KOPT-K1 (cell line): Measurements from ENCODE around the gene CUEDC1.

Experiments
- H3K27ac ChIP-seq: fragments of 200-600 bp; sonication (generic); 2 replicates; pipeline ENCODE4 v1.5.1; 2016; ENCODE audit warnings: antibody characterized with exemption, mild to moderate bottlenecking, low read depth, low read length; ENCODE audit not compliant: poor library complexity, severe bottlenecking
- H3K36me3 ChIP-seq: fragments of 200-600 bp; sonication (generic); 2 replicates; pipeline ENCODE4 v1.5.1; 2017; ENCODE audit warnings: antibody characterized with exemption, mild to moderate bottlenecking, low read length, moderate library complexity; ENCODE audit not compliant: insufficient read depth
- H3K9me3 ChIP-seq: fragments of 200-600 bp; sonication (generic); 2 replicates; pipeline ENCODE4 v1.5.1; 2017; ENCODE audit warnings: antibody characterized with exemption, low read length, mild to moderate bottlenecking; ENCODE audit not compliant: insufficient read depth, poor library complexity, severe bottlenecking

Gene CUEDC1

DNA sequence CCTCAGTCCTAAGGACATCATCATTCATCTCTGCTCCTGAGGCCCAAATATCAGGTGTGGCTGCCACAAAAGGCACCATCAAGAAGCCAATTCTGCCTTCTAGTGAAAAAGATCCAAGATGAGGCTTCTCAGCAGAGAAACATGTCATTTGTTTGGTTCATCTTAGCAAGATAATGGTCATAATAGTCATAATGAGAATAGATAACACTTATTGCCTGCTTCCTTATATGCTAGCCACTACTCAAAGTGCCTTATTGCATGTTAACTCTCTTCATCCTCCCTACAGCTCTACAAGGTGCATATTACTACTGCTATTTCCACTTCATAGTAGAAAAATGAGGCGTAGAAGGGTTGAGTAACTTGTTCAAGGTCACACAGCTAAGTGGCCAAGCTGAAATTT is 60.4 kb downstream of the CUEDC1 start:
- H3K27ac ChIP-seq = no peak overlapping the region
- no peaks in the 10 kb centered on the region for H3K36me3 ChIP-seq
- no peaks in the 10 kb centered on the region for H3K9me3 ChIP-seq

DNA sequence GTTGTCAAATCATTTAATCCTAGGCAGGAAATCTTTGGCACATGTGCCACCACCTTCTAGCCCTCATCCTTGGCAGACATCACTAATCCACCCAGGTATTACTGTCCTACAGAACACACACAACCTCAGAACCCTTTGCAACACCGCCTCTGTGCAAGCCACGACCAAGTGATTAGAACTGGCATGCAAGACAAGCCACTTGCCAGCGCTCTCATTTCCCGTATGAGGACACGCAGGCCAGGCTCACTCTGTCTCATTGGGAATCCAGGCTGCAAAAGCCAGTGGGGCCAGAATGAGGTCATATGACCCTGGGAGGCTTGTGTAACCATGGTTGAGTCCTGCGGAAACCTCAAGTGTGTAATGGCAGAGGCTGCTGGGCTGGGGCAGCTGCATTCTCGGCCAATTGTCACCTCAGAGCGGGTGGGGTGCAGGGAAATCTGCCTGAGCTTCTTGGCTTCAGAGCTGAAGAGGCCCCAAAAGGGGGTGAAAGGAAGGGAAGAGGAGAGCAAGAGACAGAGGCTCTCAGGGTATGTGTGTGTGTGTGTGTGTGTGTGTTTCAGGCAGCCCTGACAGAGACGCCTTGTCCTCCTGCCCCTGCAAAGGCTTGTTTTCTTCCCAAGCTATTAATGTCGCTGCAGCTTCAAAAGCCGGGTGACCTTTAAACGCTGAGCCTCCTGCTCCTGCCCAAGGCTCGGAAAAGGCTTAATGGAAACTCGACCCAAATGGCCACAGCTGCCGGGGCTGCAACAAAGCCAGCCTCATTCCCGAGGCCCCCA is 62.2 kb downstream of the CUEDC1 start:
- Histone ChIP-seq H3K36me3 (no peaks in the 10 kb centered on the region), H3K27ac (no peak overlapping the region), H3K9me3 (no peaks in the 10 kb centered on the region)

DNA sequence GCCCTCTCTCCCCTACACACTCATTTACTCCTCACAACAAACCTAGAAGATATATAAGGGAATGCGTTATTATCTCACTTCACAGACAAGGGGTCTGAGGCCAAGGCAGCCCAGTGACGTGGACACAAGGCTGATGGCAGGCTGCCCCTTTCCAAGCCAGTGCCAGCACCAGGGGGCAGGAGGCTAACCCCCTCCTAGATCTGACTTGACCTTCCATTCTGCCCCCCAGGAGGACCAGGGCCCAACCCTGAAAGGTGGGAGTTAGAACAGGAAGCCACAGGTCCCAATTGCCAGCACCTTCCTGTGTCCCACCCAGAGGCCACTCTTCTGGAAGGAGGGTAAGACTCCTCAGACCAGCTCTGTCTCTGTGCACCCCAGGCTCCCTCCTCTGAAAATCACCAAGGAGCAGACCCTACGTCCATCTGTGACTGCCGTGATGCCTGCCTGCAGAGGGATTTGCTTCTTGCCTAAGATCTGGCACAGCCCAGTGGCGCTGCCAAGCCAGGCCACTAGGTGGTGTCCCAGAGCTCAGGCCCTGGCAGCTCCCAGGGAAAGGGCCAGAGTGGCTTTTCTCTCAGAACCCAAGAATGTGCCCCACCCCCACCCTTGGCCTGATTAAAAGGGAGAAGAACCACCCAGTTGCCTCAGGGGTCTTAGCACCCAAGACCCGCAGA is 62.9 kb downstream of the CUEDC1 start:
- Histone ChIP-seq H3K36me3 (no peaks in the 10 kb centered on the region), H3K9me3 (no peaks in the 10 kb centered on the region), H3K27ac (no peak overlapping the region)

DNA sequence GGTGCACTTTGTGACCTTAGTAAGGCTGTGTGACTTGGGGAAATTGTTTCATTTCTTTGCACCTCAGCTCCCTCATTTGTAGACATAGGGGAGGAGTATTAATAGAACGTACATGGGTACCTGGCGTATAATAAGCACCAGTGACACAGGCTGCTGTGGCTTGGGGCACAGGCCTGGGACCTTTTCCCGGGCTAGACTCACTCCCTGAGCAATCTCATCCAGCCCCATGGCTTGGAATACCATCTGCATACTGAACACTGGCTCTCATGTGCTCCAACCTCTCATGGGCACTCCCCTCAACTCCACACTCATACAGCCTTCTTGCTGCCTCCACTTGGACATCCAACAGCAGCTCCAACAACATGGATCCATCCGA is 64.4 kb downstream of the CUEDC1 start:
- H3K36me3 ChIP-seq = no peaks in the 10 kb centered on the region
- no peak overlapping the region for H3K27ac ChIP-seq
- no peaks in the 10 kb centered on the region for H3K9me3 ChIP-seq

DNA sequence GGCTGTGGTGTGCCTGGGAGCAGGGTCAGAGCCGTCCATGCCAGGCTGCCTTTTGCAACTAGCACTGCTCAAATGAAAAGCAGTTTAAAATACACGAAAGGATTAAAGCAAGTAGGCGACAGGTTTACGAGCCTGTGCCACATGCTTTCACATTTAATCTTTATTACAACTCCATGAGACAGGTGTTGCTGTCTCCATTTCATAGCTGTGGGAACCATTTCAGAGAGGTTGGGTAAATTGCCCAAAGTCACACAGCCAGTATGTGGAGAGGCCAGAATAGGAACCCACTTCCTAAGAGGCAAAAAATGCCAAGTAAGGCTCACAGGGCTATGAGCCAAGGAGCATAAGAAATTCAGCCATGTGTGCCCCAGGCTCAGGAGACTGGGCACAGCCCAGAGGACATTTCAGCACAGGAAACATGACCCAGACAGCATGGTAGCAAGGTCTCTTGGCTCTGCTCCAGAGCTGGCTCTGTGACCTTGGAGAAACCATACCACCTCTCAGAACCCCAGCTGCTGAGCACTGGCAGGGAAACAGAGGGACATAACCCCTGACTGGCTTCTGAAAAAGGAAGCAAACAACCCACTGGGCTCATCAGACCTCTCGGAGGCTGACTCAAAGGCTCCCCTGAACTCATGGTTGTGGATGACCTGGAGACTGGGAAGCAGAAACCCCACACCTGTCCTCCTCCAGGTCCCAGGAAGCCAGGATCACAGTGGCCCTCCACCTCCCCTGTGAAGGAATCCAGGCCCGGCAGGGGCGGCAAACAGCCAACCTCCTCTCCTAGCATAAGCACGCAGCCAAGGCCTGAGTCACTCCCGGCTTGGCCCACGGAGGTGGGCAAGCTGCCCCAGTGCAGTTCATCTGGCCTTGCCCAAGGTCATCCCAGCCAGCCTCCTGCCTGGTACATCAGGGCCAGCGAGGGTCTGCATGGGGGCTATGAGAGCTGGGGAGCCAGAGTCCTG is 65.0 kb downstream of the CUEDC1 start:
- H3K9me3 ChIP-seq = no peaks in the 10 kb centered on the region
- no peaks in the 10 kb centered on the region for H3K36me3 ChIP-seq
- H3K27ac ChIP-seq = no peak overlapping the region

DNA sequence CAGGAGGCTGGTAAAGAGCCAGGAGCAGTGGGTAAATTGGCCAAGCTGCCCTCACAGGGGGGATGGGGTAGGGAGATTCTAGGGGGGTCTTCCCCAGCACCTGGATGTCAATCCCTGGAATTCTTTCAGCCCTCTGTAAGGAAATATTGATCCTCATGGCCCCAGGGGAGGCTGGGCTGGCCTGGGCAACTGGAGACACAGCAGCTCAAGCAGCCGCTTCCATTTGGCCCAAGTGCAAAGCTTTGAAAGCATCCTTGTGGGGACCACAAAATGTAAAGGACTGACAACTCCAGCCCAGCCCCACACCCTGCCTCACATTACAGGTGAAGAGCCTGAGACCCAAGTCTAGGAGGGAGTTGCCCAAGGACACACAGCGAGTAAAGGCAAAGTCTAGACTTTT is 66.0 kb downstream of the CUEDC1 start:
- Histone ChIP-seq H3K9me3 (no peaks in the 10 kb centered on the region), H3K27ac (no peak overlapping the region), H3K36me3 (no peaks in the 10 kb centered on the region)

DNA sequence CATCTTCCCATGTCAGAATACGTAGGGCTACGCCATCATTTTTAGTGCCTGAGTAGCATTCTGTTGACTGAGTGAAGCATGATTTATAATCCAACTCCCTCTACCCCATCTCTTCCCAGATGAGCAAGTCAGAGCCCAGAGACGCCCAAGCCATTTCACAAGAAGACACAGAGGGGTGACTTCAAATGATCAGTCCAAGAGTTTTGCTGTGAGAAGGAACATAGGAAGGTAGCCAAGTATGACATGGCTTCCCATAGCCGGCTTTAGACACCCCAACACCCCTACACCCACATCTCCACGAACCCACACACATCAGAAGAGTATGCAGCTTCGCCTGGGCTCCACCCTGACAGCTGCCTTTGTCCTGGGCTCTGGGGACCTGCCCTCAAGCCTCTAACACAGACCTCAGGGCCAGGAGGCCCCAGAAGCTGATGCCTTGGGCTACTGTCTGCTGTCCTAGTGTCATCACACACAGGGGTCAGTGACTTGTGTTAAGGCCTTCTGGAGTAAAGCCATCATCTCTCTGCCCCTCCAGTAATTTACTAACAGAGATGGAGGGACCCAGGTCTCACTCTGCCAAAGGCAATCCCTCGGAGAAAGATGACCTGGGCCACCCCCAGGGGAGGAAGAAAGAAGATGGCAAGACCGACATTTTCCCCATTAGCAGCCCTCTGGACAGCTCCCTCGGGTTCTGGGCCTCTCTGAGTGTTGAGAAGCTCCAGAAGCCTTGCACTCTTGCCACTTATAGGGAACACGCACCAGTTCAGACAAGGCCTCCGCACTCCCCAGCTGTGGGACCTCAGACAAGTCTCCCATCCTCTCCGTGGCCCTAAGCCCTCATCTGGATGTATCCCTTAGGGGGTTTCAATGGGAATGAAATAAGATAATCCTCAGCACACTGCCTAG is 66.6 kb downstream of the CUEDC1 start:
- no peak overlapping the region for H3K27ac ChIP-seq
- no peaks in the 10 kb centered on the region for H3K9me3 ChIP-seq
- H3K36me3 ChIP-seq = no peaks in the 10 kb centered on the region

DNA sequence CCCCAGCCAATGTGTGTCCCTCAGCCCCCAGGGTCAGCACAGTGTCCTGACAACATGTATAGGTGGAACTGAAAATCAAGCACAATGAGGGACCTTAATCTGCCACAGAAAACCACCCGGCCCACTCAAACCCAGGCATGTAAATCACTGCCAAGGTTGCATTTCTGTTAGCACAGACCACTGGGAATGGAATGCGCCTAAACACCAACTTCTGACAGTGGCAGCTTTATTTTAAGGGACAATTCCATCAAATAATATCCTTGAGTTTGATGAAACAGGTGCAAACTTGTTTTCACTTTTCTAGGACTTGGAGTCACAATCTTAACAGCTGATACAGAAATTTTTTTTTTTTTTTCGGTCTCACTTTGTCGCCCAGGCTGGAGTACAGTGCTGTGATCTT is 68.1 kb downstream of the CUEDC1 start:
- Histone ChIP-seq H3K36me3 (no peaks in the 10 kb centered on the region), H3K27ac (no peak overlapping the region), H3K9me3 (no peaks in the 10 kb centered on the region)

DNA sequence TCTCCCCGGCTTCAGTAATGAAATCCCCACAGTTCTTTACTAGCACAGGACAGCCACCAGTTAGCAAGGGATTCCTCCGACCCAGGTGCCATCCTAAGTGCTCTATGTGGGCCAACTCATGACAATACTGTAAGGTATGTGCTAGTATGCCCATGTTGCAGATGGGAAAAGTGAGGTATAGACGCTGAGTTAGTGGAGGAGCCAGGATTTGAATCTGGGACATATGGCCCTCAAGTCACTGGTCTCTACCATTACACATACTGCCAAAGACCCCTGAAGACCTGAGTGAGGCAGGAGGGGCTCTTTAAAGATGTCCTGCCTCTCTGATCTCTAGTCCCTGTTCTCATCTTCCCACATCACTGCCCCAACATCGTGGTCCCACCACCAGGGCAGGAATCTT is 69.2 kb downstream of the CUEDC1 start:
- Histone ChIP-seq H3K36me3 (no peaks in the 10 kb centered on the region), H3K27ac (no peak overlapping the region), H3K9me3 (no peaks in the 10 kb centered on the region)

DNA sequence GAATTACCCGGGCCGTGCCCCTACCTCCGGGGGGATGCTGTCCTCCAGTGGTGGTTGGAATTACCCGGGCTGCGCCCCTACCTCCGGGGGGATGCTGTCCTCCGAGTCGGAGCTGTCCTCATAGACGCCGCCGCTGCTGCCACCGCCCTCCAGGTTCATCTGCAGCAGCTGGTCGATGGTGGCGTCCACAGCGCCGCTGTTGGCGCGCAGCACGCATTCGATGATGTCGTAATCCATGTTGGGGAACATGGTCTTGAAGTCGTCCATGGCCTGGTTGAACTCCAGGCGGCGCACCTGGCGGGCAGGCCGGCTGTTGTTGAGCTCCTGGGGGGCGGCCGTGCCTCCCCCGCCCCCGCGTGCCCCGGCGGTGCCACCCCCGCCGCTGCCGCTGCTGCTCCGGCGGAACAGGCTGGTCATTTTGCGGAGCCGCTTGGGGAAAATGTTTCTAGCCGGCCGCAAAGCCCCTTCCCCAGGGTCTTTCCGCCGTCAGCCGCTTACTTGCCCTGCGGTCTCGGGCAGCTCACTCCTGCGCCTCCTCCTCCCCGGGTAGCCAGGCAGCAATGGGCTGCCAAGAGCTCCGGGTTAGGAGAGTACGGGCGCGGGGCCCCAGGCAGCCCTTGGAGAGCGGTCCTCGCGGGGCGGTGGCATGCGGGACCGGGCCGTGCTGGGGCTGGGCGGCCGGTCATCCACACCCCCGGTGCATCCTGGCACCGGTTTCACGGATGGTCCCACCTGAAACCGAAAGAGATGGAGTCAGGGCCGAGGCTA is 69.9 kb downstream of the CUEDC1 start:
- H3K27ac ChIP-seq = no peak overlapping the region
- no peaks in the 10 kb centered on the region for H3K9me3 ChIP-seq
- no peaks in the 10 kb centered on the region for H3K36me3 ChIP-seq

DNA sequence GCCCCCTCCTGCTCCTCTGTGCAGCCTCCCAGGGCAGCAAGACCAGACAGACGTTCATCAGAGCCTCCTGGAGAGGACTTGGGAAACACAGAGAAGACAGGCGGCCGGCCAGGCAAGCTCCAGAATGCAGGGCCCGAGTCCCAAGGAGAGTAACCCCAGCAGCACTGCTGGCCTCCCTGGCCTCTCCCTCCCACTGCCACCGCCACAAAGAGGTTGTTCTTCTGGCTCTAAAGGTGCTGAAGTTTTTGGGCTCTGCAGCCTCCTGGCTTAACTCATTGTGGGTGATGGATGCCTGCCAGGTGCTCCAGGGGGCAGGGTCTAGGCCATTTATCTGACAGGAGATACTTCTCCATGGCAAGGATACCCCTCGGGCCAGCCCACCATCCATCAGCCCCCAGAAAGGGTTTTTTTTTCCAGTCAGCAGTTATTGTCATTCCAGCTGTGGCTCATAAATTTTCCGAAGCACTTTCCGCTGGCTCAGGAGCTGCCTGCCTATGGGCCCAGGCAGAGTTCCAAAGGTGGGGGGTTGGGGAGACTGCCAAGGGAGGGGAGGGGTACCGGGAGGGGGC is 73.3 kb downstream of the CUEDC1 start:
- Histone ChIP-seq H3K27ac (no peak overlapping the region), H3K9me3 (no peaks in the 10 kb centered on the region), H3K36me3 (no peaks in the 10 kb centered on the region)

DNA sequence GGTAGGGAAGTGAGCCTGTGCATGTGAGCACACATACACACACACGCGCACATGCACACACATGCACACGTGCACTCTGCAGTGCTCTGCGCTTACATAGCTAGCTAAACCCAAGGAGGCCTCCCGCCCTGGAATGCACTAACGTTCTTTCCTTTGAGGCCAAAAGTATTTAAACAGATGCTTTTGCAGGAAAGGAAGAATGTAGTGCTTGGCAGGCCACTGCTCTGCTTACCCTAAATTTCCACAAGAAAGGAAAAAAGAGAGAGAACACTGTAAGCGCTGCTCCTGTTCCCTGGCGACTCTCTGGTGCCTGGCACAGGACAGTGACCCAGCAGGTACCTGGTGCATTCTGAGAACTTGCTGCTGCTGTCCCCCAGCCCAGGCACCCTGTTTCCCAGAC is 74.1 kb downstream of the CUEDC1 start:
- Histone ChIP-seq H3K36me3 (no peaks in the 10 kb centered on the region), H3K27ac (no peak overlapping the region), H3K9me3 (no peaks in the 10 kb centered on the region)

DNA sequence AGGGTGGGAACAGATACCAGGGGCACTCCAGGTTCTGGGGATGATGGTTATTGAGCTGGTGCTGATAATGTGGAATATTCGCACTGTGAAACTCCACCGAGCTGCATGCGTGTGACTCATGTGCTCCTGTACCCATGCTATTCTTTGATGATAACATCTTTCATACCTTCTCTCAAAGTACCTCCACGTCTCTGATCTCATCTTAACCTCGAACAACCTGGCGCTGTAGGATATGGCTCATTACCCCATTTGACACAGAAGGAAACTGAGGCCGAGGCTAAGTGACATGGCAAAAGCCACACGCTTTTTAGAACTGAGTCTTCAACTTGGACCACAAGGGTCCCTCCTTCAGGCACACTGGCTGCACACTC is 75.1 kb downstream of the CUEDC1 start:
- H3K27ac ChIP-seq = no peak overlapping the region
- no peaks in the 10 kb centered on the region for H3K9me3 ChIP-seq
- no peaks in the 10 kb centered on the region for H3K36me3 ChIP-seq
